ENCODE data around the gene CEPT1. TPM values are rescaled to one million over a fixed set of nuclear protein-coding genes. Genes with fewer than 3 reads are reported as not detected.

CEPT1 gene
- total and polyA plus RNA-seq, 9 of the 15 experiments (the other 6 are each of a cell fraction or from before 2014, with no cell fraction given) = 24.4 to 72.6 (median 42.4) TPM

GRCh38 chr1:111161843-111162487, 21.9 kb downstream of the CEPT1 start (continued):
- TF ChIP-seq, protein P1, sequence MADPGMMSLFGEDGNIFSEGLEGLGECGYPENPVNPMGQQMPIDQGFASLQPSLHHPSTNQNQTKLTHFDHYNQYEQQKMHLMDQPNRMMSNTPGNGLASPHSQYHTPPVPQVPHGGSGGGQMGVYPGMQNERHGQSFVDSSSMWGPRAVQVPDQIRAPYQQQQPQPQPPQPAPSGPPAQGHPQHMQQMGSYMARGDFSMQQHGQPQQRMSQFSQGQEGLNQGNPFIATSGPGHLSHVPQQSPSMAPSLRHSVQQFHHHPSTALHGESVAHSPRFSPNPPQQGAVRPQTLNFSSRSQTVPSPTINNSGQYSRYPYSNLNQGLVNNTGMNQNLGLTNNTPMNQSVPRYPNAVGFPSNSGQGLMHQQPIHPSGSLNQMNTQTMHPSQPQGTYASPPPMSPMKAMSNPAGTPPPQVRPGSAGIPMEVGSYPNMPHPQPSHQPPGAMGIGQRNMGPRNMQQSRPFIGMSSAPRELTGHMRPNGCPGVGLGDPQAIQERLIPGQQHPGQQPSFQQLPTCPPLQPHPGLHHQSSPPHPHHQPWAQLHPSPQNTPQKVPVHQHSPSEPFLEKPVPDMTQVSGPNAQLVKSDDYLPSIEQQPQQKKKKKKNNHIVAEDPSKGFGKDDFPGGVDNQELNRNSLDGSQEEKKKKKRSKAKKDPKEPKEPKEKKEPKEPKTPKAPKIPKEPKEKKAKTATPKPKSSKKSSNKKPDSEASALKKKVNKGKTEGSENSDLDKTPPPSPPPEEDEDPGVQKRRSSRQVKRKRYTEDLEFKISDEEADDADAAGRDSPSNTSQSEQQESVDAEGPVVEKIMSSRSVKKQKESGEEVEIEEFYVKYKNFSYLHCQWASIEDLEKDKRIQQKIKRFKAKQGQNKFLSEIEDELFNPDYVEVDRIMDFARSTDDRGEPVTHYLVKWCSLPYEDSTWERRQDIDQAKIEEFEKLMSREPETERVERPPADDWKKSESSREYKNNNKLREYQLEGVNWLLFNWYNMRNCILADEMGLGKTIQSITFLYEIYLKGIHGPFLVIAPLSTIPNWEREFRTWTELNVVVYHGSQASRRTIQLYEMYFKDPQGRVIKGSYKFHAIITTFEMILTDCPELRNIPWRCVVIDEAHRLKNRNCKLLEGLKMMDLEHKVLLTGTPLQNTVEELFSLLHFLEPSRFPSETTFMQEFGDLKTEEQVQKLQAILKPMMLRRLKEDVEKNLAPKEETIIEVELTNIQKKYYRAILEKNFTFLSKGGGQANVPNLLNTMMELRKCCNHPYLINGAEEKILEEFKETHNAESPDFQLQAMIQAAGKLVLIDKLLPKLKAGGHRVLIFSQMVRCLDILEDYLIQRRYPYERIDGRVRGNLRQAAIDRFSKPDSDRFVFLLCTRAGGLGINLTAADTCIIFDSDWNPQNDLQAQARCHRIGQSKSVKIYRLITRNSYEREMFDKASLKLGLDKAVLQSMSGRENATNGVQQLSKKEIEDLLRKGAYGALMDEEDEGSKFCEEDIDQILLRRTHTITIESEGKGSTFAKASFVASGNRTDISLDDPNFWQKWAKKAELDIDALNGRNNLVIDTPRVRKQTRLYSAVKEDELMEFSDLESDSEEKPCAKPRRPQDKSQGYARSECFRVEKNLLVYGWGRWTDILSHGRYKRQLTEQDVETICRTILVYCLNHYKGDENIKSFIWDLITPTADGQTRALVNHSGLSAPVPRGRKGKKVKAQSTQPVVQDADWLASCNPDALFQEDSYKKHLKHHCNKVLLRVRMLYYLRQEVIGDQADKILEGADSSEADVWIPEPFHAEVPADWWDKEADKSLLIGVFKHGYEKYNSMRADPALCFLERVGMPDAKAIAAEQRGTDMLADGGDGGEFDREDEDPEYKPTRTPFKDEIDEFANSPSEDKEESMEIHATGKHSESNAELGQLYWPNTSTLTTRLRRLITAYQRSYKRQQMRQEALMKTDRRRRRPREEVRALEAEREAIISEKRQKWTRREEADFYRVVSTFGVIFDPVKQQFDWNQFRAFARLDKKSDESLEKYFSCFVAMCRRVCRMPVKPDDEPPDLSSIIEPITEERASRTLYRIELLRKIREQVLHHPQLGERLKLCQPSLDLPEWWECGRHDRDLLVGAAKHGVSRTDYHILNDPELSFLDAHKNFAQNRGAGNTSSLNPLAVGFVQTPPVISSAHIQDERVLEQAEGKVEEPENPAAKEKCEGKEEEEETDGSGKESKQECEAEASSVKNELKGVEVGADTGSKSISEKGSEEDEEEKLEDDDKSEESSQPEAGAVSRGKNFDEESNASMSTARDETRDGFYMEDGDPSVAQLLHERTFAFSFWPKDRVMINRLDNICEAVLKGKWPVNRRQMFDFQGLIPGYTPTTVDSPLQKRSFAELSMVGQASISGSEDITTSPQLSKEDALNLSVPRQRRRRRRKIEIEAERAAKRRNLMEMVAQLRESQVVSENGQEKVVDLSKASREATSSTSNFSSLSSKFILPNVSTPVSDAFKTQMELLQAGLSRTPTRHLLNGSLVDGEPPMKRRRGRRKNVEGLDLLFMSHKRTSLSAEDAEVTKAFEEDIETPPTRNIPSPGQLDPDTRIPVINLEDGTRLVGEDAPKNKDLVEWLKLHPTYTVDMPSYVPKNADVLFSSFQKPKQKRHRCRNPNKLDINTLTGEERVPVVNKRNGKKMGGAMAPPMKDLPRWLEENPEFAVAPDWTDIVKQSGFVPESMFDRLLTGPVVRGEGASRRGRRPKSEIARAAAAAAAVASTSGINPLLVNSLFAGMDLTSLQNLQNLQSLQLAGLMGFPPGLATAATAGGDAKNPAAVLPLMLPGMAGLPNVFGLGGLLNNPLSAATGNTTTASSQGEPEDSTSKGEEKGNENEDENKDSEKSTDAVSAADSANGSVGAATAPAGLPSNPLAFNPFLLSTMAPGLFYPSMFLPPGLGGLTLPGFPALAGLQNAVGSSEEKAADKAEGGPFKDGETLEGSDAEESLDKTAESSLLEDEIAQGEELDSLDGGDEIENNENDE (IDR thresholded peaks at IDR 0.05; ENCODE audit: low read depth, low read length) = peak; percentile 19
- TF ChIP-seq ARID3B (CRISPR knock-in tag; IDR thresholded peaks at IDR 0.05; ENCODE audit: borderline replicate concordance) (no peak), ZNF431 (CRISPR knock-in tag; IDR thresholded peaks at IDR 0.05) (no peak), MBD2 (IDR thresholded peaks at IDR 0.05; ENCODE audit: borderline replicate concordance, low read depth) (peak; percentile 43; the same call in 1 of the 2 replicates), BRD9 (IDR thresholded peaks at IDR 0.05; ENCODE audit: low read depth, partially characterized antibody) (no peak), MYBL2 (IDR thresholded peaks at IDR 0.05; ENCODE audit: low read depth) (no peak; the same call in 1 of the 2 replicates), MYBL2 (CRISPR knock-in tag; IDR thresholded peaks at IDR 0.05; ENCODE audit: borderline replicate concordance) (no peak), THAP7 (CRISPR knock-in tag; IDR thresholded peaks at IDR 0.05) (no peak), MAFF (IDR thresholded peaks at IDR 0.05; ENCODE audit: low read length) (no peak), FOXK1 (CRISPR knock-in tag; IDR thresholded peaks at IDR 0.05; ENCODE audit: borderline replicate concordance) (no peak), TSC22D4 (tag; IDR thresholded peaks at IDR 0.05) (no peak)
- TF ChIP-seq, protein P2, sequence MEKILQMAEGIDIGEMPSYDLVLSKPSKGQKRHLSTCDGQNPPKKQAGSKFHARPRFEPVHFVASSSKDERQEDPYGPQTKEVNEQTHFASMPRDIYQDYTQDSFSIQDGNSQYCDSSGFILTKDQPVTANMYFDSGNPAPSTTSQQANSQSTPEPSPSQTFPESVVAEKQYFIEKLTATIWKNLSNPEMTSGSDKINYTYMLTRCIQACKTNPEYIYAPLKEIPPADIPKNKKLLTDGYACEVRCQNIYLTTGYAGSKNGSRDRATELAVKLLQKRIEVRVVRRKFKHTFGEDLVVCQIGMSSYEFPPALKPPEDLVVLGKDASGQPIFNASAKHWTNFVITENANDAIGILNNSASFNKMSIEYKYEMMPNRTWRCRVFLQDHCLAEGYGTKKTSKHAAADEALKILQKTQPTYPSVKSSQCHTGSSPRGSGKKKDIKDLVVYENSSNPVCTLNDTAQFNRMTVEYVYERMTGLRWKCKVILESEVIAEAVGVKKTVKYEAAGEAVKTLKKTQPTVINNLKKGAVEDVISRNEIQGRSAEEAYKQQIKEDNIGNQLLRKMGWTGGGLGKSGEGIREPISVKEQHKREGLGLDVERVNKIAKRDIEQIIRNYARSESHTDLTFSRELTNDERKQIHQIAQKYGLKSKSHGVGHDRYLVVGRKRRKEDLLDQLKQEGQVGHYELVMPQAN (IDR thresholded peaks at IDR 0.05; ENCODE audit: borderline replicate concordance) = no peak

Measured in K562 (cell line).